GM12865 (cell line): ENCODE measurements around the gene CSH2.
"Not testable (repeated sequence)": the region's sequence is repeated elsewhere in the genome, so short reads cannot be mapped to it uniquely, and the experiment has no call there.

Source experiments
- DNase-seq: peaks from one replicate; pipeline ENCODE4 v3.0.0; 2010; ENCODE audit warnings: low read depth
- H3K4me3 ChIP-seq: 2 replicates; pipeline ENCODE4 v1.5.1; 2011; ENCODE audit warnings: mild to moderate bottlenecking, low read depth, low read length, control low read depth
- TF ChIP-seq, protein P1 (sequence below): IDR thresholded peaks from 2 replicates; pipeline ENCODE4 v1.5.1; 2011; ENCODE audit warnings: low read length, control low read depth, low read depth, inconsistent platforms; ENCODE audit not compliant: insufficient read depth; ENCODE audit errors: missing control alignments

The CSH2 gene

DNA sequence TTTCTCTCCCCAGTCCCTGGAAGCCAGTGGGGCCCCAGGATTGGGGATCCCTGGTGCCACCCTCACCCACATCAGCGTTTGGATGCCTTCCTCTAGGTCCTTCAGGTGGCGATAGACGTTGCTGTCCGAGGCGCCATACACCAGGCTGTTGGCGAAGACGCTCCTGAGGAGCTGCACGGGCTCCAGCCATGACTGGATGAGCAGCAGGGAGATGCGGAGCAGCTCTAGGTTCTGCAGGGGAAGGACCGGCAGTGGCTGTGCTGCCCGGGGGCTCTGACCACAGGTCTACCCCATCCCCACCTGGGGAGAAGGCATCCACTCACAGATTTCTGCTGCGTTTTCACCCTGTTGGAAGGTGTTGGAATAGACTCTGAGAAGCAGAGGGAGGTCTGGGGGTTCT, 7.2 kb upstream of the CSH2 start:
- H3K4me3 ChIP-seq: no peak overlapping the region
- no peak for DNase-seq
- TF ChIP-seq, protein P1, sequence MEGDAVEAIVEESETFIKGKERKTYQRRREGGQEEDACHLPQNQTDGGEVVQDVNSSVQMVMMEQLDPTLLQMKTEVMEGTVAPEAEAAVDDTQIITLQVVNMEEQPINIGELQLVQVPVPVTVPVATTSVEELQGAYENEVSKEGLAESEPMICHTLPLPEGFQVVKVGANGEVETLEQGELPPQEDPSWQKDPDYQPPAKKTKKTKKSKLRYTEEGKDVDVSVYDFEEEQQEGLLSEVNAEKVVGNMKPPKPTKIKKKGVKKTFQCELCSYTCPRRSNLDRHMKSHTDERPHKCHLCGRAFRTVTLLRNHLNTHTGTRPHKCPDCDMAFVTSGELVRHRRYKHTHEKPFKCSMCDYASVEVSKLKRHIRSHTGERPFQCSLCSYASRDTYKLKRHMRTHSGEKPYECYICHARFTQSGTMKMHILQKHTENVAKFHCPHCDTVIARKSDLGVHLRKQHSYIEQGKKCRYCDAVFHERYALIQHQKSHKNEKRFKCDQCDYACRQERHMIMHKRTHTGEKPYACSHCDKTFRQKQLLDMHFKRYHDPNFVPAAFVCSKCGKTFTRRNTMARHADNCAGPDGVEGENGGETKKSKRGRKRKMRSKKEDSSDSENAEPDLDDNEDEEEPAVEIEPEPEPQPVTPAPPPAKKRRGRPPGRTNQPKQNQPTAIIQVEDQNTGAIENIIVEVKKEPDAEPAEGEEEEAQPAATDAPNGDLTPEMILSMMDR: no peak

GRCh38 chr17:63878413-63878812, 4.9 kb upstream of the CSH2 start:
- H3K4me3 ChIP-seq, DNase-seq: not testable (repeated sequence)

- DNase-seq, H3K4me3 ChIP-seq: not testable (repeated sequence)
Observed at GRCh38 chr17:63874693-63875092, 1.2 kb upstream of the CSH2 start.

DNA sequence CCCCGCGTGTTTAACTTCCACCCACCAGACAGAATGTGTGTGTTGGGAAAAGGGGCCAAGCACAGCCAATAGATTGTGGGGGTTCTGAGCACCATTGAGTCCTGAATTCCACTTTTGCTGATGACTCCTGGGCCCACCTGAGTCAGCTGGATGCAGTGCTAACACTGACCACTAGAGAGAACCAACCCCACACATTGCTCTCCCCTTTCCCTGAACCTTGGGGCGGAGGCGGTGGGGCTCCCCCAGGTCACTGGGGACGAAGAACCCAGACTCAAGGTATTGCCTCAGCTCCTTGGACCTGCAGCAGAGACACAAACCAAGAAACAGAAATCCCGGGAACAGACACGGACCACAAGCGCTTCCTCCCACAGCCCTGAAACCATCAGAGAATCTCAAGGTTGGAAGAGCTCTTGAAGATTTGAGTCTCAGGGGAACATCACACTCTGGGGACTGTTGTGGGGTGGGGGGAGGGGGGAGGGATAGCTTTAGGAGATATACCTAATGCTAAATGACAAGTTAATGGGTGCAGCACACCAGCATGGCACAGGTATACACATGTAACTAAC, 667 bp upstream of the CSH2 start:
- DNase-seq: not testable (repeated sequence)

DNA sequence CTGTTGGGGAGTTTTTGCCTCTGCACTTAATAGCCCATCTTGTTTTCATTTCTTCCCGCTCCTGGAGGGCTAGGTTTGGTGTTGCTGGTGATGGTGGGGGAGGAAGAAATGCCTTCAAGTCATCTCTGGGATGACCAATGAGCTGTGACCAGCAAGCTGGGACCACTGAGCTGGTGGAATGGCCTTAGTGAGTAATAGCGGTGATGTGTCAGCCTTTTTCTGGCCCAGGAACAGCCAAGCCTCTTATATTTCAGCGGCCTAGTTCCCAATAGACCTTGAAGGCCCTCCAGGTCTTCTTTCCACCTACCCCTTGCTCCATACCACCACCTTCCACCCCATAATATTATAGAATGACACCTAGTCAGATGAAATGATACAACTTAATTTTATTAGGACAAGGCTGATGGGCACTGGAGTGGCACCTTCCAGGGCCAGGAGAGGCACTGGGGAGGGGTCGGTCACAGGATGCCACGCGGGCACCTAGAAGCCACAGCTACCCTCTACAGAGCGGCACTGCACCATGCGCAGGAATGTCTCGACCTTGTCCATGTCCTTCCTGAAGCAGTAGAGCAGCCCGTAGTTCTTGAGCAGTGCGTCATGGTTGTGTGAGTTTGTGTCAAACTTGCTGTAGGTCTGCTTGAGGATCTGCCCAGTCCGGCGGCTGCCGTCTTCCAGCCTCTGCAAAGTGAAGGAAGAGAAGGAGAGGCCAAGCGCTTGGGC, 1.7 kb downstream of the CSH2 start:
- not testable (repeated sequence) for DNase-seq

More for the DNA sequence above, 667 bp upstream of the CSH2 start:
- H3K4me3 ChIP-seq: not testable (repeated sequence)

GRCh38 chr17:63870292-63870665, 3.2 kb downstream of the CSH2 start:
- not testable (repeated sequence) for DNase-seq, H3K4me3 ChIP-seq

More for the DNA sequence above, 1.7 kb downstream of the CSH2 start:
- not testable (repeated sequence) for H3K4me3 ChIP-seq

DNA sequence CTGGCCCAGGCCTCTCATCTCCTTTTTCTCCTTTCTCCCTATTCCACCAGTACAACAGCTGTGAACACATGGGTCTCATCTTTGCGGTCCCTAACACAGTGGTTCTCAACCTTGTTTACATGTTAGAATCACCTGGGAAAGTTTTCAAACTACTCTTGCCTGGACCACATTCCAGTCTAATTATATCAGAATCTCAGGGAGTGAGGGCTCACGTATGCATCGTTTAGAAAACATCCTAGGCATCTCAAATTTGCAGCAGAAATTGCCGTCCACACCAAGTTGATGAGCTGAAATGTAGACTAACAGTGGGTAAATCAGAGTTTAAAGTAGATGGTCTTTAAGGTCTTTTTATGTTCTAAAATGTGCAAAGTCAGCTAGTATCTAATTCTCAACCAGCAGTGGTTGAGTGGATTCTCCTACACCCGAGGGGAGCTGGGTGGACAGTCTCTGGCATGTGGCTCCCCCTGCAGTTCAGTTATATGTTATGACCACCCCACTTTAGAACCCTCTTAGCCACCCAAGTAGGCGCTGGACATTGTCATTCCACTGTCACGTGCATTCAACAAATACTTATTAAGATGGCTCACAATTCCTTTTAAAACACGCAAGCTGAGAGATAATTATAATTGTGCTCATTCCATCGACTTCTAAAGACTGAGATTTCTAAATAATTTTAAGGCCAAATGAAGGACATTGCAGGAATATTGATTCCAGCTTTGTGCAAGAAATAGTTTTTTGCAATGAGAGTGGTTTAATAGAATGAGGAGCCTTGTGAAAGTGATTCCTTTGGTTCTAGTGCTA, 3.8 kb downstream of the CSH2 start:
- not testable (repeated sequence) for DNase-seq, H3K4me3 ChIP-seq
- TF ChIP-seq, protein P1: peak; percentile 8

DNA sequence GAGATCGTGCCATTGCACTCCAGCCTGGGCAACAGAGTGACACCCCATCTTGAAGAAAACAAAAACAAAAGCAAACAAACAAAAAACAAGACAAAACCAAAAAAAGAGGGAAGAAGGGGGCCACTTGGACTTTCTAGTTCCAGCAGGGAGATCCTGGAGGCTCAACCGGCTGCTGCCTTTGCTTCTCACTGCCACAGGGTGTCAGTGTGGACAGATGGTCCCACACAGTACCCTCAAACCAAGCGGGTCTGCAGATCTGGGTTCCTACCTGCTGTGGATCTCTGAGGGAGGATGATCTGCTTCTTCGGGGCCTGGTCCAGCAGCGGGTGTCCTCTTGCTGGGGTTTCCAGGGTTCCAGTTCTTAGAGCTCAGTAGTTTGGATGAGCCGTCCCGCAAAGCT, 6.9 kb downstream of the CSH2 start:
- not testable (repeated sequence) for H3K4me3 ChIP-seq, DNase-seq
- TF ChIP-seq, protein P1: peak; percentile 4

DNA sequence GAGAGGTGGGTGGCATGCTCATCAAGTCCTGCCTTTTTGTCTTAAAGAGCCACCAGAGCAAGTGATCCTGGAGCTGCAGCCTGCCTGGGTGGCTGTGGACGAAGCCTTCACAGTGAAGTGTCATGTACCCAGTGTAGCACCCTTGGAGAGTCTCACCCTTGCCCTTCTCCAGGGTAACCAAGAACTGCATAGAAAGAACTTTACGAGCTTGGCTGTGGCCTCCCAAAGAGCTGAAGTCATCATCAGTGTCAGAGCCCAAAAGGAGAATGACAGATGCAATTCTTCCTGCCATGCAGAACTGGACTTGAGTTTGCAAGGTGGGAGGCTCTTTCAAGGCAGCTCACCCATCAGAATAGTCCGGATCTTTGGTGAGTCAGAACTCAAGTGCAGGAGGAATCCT, 14.2 kb downstream of the CSH2 start:
- no peak overlapping the region for H3K4me3 ChIP-seq
- no peak for DNase-seq
- TF ChIP-seq, protein P1: no peak

GRCh38 chr17:63856425-63856824, 17.1 kb downstream of the CSH2 start:
- not testable (repeated sequence) for H3K4me3 ChIP-seq, DNase-seq
